GM21447 (cell line): Measurements from ENCODE around the gene GIPR.
A peak's percentile ranks its signal among the peaks of the same experiment; 100 is the strongest.
"Not testable (repeated sequence)": the region's sequence is repeated elsewhere in the genome, so short reads cannot be mapped to it uniquely, and the experiment has no call there.

ENCODE experiments used
- ATAC-seq: cut with Tn5 transposase; IDR thresholded peaks from one replicate; pipeline ENCODE4 v1.9.1; 2021; ENCODE audit not compliant: unreplicated experiment

Gene GIPR, protein sequence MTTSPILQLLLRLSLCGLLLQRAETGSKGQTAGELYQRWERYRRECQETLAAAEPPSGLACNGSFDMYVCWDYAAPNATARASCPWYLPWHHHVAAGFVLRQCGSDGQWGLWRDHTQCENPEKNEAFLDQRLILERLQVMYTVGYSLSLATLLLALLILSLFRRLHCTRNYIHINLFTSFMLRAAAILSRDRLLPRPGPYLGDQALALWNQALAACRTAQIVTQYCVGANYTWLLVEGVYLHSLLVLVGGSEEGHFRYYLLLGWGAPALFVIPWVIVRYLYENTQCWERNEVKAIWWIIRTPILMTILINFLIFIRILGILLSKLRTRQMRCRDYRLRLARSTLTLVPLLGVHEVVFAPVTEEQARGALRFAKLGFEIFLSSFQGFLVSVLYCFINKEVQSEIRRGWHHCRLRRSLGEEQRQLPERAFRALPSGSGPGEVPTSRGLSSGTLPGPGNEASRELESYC

DNA sequence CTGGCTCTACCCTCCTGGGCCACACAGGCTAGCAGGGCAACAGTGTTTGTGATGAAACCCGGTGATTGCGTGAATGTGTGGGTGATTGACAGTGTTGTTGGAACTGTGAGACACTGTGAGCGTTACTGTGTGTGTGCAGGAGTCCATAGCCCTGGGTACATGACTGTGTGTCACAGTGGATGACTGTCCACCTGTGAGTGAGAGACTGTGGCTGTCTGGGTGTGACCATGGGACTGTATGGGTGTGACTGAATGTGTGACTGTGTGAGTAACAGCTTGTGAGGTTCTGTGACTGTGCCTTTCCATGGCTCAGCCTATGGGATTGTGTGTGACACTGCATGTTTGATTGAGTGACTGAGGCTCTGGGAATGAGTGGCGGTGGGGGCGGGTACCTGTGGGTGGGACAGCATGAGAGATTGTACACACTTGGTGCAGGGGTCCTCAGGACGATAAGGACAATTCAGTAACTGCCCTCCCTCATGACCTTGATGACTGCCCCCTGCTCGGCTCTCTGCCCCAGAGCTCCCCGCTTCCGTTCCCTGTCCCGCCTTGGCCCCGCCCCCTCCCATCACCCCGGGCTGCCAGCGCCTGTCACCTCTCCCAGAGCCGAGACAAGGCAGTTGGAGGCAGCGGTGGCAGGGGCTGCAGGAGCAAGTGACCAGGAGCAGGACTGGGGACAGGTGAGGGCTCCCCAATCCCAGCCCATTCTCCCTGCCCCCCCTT lies at the start of gene GIPR:
Gene GIPR (plus strand): TSS at position 602 of the 722 bp plus-strand sequence. CDS start 1,300 bp downstream, outside the sequence.
- ATAC-seq, result no peak

DNA sequence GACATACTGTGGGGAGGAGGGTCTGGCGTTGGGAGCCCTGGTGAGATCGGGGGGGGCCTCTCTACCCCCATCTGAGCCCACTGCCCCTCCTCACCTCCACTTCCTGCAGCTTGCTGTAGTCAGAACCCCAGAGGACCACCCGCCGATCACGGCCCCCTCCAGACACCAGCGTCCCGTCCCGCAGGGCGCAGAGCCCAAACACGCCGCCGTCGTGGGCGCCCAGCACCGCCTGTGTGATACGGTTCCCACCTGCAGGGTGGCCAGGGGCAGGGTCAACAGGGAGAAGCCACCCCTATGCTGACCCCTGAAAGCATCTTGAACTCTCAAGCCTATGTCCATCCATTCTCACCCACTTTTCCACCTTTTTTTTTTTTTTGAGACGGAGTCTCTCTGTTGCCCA lies 46.6 kb upstream of the GIPR start:
- no peak for ATAC-seq

DNA sequence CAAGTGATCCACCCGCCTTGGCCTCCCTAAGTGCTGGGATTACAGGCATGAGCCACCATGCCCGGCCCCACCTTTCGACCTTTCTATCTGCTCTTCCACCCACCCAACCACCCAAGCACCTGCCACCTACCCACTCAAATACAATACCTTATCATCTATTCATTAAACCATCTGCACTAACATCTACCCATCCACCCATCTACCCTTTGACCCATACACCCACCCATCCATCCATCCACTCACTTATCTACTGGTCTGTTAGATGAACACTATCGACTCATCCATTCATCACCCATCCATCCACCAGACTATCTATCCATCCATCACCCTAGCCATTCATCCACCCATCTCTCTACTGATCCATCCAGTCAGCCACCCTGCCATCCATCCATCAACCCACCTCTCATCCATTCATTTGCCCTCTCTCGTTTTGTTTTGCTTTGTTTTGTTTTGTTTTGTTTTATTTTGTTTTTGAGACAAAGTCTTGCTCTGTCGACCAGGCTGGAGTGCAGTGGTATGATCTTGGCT lies 46.0 kb upstream of the GIPR start:
- no peak for ATAC-seq

DNA sequence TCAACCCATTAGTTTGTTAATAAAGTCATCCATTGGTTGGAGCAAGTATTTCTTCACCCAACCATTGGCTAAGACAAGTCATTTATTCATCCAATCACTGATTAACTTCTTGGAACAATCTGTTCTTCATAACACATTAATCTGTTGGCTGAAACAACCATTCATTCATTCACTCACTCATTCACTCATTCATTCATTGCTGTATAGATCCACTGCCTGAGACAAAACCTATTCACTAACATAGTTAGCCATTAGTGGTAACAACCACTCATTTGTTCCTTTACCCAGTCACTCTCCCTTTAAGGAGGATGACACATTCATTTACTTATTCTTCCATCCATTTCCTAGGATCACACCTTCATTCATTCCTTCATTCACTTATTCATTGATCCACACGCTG lies 44.0 kb upstream of the GIPR start:
- no peak for ATAC-seq

DNA sequence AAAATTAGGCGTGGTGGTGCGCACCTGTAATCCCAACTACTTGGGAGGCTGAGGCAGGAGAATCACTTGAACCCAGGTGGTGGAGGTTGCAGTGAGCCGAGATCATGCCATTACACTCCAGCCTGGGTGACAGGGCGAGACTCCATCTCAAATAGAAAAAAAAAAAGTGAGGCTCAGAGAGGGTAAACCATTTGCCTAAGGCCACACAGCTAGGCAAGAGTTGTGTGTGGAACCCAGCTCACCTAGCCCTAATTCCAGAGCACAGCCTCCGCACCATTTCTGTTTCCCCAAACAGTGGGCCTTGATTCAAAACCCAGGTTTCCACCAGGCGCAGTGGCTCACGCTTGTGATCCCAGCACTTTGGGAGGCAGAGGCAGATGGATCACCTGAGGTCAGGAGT lies 39.8 kb upstream of the GIPR start:
- ATAC-seq, result not testable (repeated sequence)

DNA sequence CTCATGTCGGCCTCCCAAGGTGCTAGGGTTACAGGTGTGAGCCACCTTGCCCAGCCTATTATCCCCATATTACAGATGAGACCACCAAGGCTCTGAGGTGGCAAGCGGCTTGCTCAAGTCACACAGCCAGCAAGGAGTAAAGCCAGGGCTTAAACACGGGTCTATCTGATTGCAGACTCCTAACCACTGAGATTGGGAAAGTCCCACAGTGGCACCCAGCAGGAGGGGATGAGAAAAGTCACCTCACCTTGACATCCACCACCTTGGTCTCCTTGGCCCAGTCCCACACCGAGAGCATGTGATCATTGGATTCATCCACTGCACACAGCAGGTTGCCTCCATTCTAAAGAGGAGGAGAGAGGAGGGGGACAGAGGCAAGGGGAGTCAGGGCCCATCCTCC lies 38.3 kb upstream of the GIPR start:
- ATAC-seq, result no peak

DNA sequence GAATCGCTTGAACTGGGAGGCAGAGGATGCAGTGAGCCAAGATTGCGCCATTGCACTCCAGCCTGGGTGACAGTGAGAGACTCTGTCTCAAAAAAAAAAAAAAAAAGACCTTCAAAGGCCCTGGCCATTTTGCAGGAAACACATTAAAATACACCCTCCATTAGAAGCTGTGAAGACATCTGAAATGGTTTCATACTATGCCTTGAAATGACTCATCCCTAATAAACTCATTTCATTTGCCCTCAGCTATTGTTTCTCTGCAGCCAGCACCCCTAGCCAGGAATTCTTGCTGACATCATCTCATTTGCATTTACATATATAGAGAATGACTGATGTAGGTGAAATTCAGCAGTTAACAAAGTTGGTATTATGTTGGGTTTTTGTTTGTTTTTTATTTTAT lies 37.6 kb upstream of the GIPR start:
- ATAC-seq, result peak; percentile 58

DNA sequence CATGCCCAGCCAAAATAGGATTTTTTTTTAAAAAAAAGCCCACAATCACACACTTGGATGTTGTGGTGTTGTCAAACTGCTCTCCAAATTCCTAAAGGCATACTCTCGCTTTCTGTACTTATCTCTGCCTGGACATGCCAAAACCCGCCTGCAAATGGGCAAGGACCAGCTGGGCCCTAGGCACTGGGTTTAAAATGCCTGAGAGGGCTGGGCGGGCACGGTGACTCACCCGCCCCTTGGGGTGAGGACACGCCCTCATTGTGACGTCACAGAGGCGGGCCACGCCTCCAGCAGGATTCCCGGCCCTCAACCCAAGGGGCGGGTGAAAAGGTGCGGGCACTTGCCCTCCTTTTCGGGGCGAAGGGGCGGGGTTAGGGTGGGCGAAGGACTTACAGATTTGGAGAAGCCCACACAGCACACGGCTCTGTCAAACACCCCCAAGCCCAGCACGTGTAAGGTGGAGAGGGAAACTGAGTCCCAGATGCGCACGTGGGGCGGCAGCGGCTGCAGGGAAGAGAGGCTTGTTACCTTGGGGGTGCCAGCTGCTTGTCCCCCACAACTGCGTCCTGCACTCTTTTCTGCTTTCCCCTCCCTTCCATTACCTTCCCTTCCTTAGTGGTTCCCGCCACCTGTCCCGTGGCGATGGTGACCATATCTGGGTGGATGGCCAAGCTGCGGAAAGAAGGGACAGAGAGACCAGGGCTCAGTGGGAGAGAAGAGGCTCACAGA lies 35.4 kb upstream of the GIPR start:
- no peak for ATAC-seq

DNA sequence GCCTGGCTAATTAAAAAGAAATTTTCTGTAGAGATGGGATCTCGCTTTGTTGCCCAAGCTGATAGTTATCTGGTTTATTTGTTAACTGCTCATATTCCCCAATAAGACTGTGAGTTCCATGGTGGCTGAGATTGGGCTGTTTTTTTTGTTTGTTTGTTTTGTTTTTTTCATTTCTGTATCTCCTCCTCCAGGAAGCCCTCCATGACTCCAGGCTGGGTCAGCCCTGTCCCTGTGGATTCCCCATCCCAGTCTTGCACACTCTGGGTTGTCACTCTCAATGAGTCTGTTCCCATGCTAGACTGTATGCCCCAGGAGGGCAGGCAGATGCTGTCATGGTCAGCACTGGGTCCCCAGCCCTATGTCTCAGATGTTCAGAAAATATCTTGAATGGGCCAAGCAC lies 31.7 kb upstream of the GIPR start:
- ATAC-seq, result no peak

DNA sequence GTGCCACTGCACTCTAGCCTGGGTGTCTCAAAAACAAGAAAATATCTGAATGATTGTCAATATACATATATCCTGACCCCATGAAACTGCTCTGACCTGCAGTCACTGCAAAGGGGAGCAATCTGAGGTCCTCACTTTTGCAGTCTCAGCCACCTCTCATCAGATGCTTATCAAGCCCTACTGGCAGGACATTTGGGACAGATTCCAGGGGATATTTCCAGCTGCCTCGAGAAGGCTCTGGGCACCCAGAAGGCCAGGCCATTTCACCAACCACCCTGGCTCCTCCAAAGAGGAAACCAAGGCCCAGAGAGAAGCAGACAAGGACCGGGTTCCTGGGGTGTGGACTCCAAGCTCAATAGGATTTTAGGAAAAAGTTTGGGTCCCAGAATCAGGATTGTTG lies 31.1 kb upstream of the GIPR start:
- ATAC-seq, result no peak

DNA sequence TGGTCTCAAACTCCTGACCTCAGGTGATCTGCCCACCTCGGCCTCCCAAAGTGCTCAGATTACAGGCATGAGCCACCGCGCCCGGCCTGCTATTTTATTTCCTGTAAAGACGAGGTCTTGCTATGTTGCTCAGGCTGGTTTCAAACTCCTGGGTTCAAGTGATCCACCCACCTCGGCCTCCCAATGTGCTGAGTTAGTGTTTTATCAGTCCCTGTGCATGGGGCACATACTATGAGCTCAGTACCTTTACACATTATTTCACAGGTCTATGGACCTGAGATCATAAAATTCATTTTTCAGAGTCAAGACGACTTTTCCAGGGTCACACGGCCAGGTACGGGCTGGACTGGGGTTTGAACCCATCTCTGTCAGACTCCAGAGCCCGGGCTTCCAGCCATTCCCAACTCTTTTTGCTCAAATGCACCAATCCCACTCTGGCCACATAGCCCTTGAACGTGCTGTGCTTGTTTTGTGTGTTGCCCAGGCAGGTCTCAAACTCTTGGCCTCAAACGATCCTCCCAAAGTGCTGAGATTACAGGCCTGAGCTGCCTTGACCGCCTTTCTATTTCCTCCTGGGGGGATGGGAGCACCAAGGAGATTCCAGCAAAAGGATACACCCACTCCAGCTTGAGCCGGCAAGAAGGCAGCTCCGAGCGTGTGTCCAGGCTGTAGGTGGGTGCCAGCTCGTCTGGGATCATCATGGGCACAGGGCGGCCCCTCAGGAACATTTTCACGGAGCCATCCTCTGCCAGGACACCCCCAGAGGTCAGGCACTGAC lies 29.9 kb upstream of the GIPR start:
- no peak for ATAC-seq

DNA sequence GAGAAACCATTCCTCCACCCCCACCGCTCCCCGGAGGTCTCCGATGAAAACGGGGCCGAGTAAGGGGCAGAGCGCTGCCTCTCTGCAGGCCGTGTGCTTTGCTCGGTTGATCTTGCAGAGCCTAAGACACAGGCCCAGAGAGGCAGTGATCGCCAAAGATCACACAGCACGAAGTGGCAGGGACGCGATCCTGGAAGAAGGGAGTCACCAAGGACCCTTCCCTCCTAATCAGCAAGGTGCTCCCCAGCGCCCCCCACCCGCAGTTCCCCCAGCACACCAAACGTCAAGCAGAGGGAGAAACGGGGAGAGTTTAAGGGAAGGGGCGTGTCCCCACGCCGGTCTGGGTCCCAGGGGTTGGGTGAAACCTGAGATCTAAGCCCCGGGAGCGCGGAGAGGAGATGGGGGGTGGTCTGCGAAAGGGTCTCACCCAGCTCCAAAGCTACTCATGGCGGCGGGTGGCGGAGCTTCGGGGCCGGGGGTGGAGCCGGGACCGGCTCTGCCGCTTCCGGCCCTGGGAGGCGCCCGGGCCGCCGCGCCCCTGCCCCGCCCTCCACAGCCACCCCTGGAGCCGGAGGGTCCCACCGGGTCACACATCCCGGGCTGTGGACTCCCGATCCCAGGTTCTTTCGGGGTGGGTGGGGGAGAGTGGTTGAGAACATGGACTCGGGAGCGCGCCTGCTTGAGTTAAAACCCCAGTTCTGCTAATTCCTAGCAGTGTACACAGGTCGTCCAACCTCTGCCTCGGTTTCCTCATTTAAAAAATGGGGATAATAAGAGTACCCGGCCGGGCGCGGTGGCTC lies 28.9 kb upstream of the GIPR start, which contains the start of gene EML2:
Gene EML2 (minus strand): TSS at position 468 of the 800 bp plus-strand sequence. CDS start 21 bp downstream, at position 447.
- ATAC-seq, result no peak

DNA sequence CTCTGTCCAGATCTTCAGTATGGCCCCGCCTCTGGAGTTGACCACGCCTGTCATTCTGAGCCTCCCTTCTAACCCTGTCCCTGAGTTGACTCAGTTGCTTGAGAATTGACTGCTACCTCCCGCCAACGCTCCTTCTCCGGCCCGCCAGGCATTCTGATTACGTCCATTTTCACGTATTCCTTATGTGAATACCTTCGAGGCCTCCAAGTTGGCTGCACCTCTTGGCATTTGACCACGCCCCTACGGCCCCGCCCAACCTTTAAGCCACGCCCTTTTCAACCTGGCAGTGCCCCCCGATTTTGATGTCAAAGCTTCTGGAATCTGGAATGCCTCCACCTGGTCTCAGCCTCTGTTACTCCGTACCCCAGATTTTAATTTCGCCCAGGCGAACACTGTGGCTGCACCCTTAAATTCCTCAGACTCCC lies 27.2 kb upstream of the GIPR start:
- ATAC-seq, result no peak

DNA sequence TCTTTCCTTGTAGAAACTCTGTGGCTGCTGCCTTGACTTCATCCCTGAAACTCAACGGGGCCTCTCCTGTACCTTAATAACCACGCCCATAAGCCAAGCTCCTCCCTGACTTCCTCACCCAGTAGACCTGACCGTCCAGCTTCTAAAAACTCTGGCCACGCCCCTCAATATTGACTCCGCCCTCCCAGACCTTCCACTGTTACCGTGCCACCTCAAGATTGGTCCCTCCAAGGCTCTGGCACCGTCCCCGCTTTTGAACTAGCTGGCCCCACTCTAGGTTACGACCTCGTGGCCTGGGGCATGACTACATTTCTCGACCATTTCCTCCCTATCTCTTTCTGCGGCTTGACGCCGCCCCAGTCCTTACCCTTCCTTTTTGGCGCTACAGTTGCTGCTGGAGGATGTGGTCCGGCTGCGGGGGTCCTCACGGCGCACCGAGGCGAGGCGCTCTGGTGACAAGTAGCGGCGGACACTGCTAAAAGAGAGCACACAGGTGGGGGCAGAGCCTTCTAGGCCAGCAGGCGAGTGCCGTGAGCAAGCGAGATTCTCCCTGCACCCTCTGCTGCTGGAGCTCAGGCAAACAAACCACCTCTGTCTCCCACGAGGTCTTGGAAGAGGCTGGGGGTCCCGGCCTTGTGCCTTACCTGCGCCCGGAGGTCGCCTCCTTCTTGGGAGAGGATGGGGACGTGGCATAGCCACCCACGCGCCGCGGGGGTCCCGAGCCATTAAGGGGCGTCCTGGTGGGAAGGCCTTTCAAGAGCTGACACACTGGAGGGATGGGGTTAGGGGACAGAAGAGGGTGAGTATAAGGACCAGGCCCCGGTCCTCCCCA lies 26.5 kb upstream of the GIPR start:
- peak; percentile 38 for ATAC-seq

DNA sequence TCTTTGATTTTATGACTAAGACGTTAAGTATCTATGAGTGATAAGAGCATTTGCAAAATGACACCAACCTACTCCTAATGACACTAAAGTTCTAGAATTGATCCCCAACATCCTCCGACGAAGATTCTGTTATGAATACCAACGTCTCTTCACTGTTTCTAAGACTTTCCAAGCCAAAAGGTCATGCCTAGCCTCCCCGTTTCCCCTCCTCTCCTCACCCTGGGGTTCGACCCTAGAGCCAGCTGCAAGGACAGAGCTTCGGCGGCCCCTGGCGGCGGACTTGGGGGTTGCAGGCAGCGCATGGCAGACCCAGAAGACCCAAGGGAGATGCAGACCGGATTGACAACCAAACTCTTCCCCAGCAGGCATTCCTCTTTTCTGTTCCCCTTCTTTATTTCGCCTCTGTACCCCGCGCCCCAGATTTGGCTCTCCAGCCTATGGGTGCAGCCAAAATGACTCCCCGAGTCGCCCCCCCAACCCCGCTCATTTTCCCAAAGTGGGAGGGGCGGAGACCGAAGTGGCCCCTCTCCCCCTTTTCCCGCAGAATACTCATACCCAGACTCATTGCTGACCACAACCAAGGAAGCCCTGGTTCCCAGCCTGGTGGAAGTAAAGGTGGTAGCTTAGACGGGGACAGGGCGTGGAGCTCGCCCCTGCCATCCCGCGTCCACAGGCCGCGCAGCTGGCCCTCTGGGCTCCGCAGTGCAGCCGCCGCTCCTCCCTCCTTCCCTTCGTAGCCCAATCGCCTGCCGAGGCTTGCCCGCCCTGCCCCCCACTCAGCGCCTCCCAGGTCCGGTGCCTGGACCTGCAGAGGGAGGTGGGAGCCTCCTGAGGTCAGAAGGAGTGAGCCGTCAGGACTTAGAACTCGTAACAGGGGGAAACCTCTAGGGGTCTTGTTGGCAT lies 24.7 kb upstream of the GIPR start:
- ATAC-seq, result peak; percentile 21

DNA sequence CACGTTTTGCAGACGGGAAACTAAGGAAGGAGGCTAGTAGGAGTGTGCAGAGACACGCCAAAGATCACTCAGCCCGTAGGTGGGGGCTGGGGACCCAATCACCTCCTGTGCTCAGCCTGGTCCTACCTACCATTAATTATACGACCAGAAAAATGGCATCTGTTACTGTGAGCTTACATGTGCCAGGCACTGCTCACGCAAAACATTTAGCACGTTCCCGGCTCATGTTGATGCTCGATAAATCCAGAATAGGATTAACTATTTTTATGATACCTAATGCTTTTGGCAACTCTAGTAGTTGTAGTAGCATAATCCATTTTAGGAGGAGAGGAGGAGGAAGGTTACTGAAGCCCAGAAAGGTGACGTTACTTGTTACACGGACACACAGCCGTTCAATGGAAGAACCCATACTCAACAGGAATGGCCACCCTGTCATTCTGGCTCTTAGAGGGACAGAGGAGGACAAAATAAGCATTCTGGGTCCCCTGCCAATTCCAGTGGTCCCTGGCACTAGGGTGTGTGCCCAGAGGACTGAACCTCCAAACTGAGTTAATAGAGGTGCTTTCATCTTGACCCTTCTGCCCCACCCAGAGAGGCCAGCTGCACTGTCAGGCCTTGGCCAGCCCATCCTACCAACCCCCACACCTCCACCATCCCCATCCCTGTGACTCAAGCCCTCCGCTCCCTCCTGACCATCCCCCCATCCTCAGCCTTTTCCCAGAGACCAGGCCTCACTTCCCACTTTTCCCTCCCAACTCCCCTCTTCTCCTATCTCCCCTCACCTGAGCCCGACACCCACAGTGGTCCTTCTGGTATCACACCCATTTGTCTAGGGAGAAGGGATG lies 23.9 kb upstream of the GIPR start:
- no peak for ATAC-seq
